Endothelial cell of umbilical vein (primary cell): Measurements from ENCODE around the gene P2RX3. TPM values are rescaled to one million over a fixed set of nuclear protein-coding genes. Genes with fewer than 3 reads are reported as not detected.

Experiments
- BruUV-seq: library from RNA; stranded (reverse); fragments of 400-500 nt; replicated peaks from 2 replicates; lab custom pipeline; 2021; lab: Mats Ljungman, UMichigan
- CTCF ChIA-PET: fragments of 300-600, 350-600 bp; sonication (Branson Sonifier 250); formaldehyde crosslinking; loops from one replicate; lab custom pipeline; 2021; ENCODE audit warnings: antibody characterized with exemption, inconsistent platforms; lab: Charles Lee
- POLR2A ChIA-PET: fragments of 300-600, 350-600 bp; sonication (Branson Sonifier 250); formaldehyde crosslinking; loops from one replicate; lab custom pipeline; 2021; ENCODE audit warnings: antibody characterized with exemption, inconsistent platforms; lab: Charles Lee
- DNase-seq: peaks from one replicate; pipeline ENCODE4 v3.0.0-alpha.2; 2011; ENCODE audit warnings: low read depth, low spot score
- FAIRE-seq: peaks from 2 replicates; lab custom pipeline; 2011; peaks lifted over from hg19 to GRCh38; lab: Jason Lieb, UNC
- H2AFZ ChIP-seq: 2 replicates; pipeline ENCODE4 v1.6.0; 2012; ENCODE audit warnings: low read depth, low read length, control low read depth, inconsistent platforms
- H3K27ac ChIP-seq: 2 replicates; pipeline ENCODE4 v1.5.1; 2011; ENCODE audit warnings: low read depth, mild to moderate bottlenecking, control low read depth, low read length, moderate library complexity; ENCODE audit not compliant: insufficient read depth
- H3K27me3 ChIP-seq, 2 experiments: 2 replicates each; pipeline versions ENCODE4 v1.6.0 to v1.6.1; 2011; ENCODE audit warnings: low read length in 2 of 2, mixed read lengths in 1 of 2; ENCODE audit not compliant: control insufficient read depth in 2 of 2, insufficient read depth in 2 of 2
- H3K36me3 ChIP-seq, 2 experiments: 2 replicates in 1 of 2; 3 replicates in 1 of 2; pipeline ENCODE4 v1.5.1; 2011; ENCODE audit warnings: low read length in 2 of 2, mild to moderate bottlenecking in 1 of 2, moderate library complexity in 1 of 2; ENCODE audit not compliant: control insufficient read depth in 2 of 2, insufficient read depth in 2 of 2; ENCODE audit errors: extremely low read depth in 1 of 2
- H3K4me1 ChIP-seq: 3 replicates; pipeline ENCODE4 v1.5.1; 2011; ENCODE audit warnings: mild to moderate bottlenecking, low read length; ENCODE audit not compliant: control insufficient read depth, insufficient read depth; ENCODE audit errors: extremely low read depth
- H3K4me2 ChIP-seq: 2 replicates; pipeline ENCODE4 v1.6.1; 2011; ENCODE audit warnings: low read length, control low read depth, mixed read lengths; ENCODE audit not compliant: insufficient read depth
- H3K4me3 ChIP-seq, 3 experiments: fragments of 200-600 bp in 1 of 3; sonication (generic), shearing (Covaris generic) in 1 of 3; replicated peaks in 1 of 3; 2 replicates each; pipeline ENCODE4 v1.5.1; 2011 to 2016; ENCODE audit warnings: control low read depth in 3 of 3, low read length in 3 of 3, mild to moderate bottlenecking in 2 of 3, inconsistent platforms in 1 of 3, low read depth in 1 of 3, moderate library complexity in 1 of 3; ENCODE audit not compliant: insufficient read depth in 1 of 3
- H3K79me2 ChIP-seq: 2 replicates; pipeline ENCODE4 v1.6.0; 2012; ENCODE audit warnings: low read length, inconsistent platforms; ENCODE audit not compliant: control insufficient read depth, insufficient read depth
- H3K9ac ChIP-seq: replicated peaks from 2 replicates; pipeline ENCODE3; 2011; ENCODE audit warnings: low read length, control low read depth; ENCODE audit not compliant: insufficient read depth; ENCODE audit errors: extremely low read depth
- H3K9me1 ChIP-seq: replicated peaks from 3 replicates; pipeline ENCODE4 v1.6.0; 2011; ENCODE audit warnings: mild to moderate bottlenecking, low read length; ENCODE audit not compliant: control insufficient read depth, insufficient read depth; ENCODE audit errors: extremely low read depth
- H3K9me3 ChIP-seq: replicated peaks from 2 replicates; pipeline ENCODE4 v1.5.1; 2012; ENCODE audit warnings: low read length, inconsistent platforms; ENCODE audit not compliant: control insufficient read depth, insufficient read depth
- H4K20me1 ChIP-seq: replicated peaks from 2 replicates; pipeline ENCODE3; 2011; ENCODE audit warnings: mild to moderate bottlenecking, low read length; ENCODE audit not compliant: control insufficient read depth, insufficient read depth; ENCODE audit errors: extremely low read depth
- CTCF ChIP-seq, 2 donors: IDR thresholded peaks; 1 replicate in 1 of 2; 2 replicates in 1 of 2; pipeline ENCODE4 v1.5.1; 2011; ENCODE audit warnings: low read length in 2 of 2, mild to moderate bottlenecking in 2 of 2, moderate library complexity in 2 of 2, control low read depth in 1 of 2, inconsistent platforms in 1 of 2, low read depth in 1 of 2; ENCODE audit not compliant: insufficient read depth in 1 of 2; ENCODE audit errors: extremely low read depth in 1 of 2
- EZH2 ChIP-seq: IDR thresholded peaks from 2 replicates; pipeline ENCODE4 v1.6.1; 2012; ENCODE audit warnings: borderline replicate concordance, low read depth, mild to moderate bottlenecking, moderate library complexity, low read length, inconsistent platforms; ENCODE audit not compliant: severe bottlenecking
- FOS ChIP-seq: IDR thresholded peaks from 2 replicates; pipeline ENCODE4 v1.6.1; 2011; ENCODE audit warnings: mild to moderate bottlenecking, low read length, moderate library complexity, borderline replicate concordance; ENCODE audit not compliant: insufficient read depth
- GATA2 ChIP-seq: IDR thresholded peaks from 2 replicates; pipeline ENCODE4 v1.7.0; 2011; ENCODE audit warnings: low read depth, mild to moderate bottlenecking, moderate library complexity, mixed read lengths, low read length; ENCODE audit not compliant: insufficient read length, insufficient read depth
- JUN ChIP-seq: IDR thresholded peaks from 2 replicates; pipeline ENCODE4 v1.6.1; 2011; ENCODE audit warnings: borderline replicate concordance, low read depth; ENCODE audit not compliant: insufficient read length, insufficient read depth
- MAX ChIP-seq: IDR thresholded peaks from 2 replicates; pipeline ENCODE4 v1.6.1; 2011; ENCODE audit not compliant: insufficient read depth, insufficient read length
- MYC ChIP-seq: IDR thresholded peaks from one replicate; pipeline ENCODE4 v1.6.1; 2011; ENCODE audit warnings: mild to moderate bottlenecking, low read depth, low read length
- POLR2A ChIP-seq: IDR thresholded peaks from 2 replicates; pipeline ENCODE4 v1.6.1; 2012; ENCODE audit warnings: low read depth, mild to moderate bottlenecking, control low read depth, low read length
- POLR2AphosphoS5 ChIP-seq: IDR thresholded peaks from 2 replicates; pipeline ENCODE4 v1.6.1; 2012; ENCODE audit warnings: low read depth, mild to moderate bottlenecking, control low read depth, low read length, moderate library complexity; ENCODE audit not compliant: insufficient read depth
- dilution Hi-C: fragments of 300-500 bp; cut with MboI; formaldehyde crosslinking; loops from one replicate; pipeline ENCODE4 v1.15.0; 2019; ENCODE audit warnings: low sequenced_read_pairs; ENCODE audit not compliant: extremely low pct_ligation_motif_present
- intact Hi-C: fragments of 100-400 bp; cut with micrococcal nuclease; formaldehyde crosslinking; loops from one replicate; pipeline ENCODE4 v1.10.0; 2022
- polyA plus RNA-seq, 4 experiments: library from polyadenylated mRNA; depleted of rRNA in 3 of 4; stranded (reverse) in 3 of 4; unstranded in 1 of 4; fragments of >200 nt; gene quantifications; 2 replicates each; pipeline versions ENCODE4 v1.2.1 to v1.2.3, GENCODE V29; 2011 to 2012; ENCODE audit warnings: missing spikeins in 1 of 4
- total RNA-seq: library from RNA; stranded (reverse); gene quantifications from 2 replicates; pipeline ENCODE4 v1.2.3, GENCODE V29; 2021

P2RX3 gene
- total and polyA plus RNA-seq, 2 donors (not counting 3 experiments of a cell fraction or from before 2014, with no cell fraction given) = not detected

- no peak for FAIRE-seq
- no peak overlapping the region for H3K4me2 ChIP-seq
- no peak overlapping the region for H3K9ac ChIP-seq
- intact Hi-C loops (no loop called here), dilution Hi-C loops (no loop called here)
- BruUV-seq = no TSS peak
- no peaks in the 10 kb centered on the region for H3K79me2 ChIP-seq
- no peak overlapping the region for H3K4me3 ChIP-seq
- no peaks in the 10 kb centered on the region for H4K20me1 ChIP-seq
- DNase-seq = no peak
- H3K27me3 ChIP-seq = peaks cover 0 to 5% of the 10 kb centered on the region in 2 experiments
- POLR2A ChIA-PET = no interaction called here
- no peaks in the 10 kb centered on the region for H3K9me3 ChIP-seq
- no peak overlapping the region for H3K27ac ChIP-seq
- no peaks in the 10 kb centered on the region for H3K36me3 ChIP-seq
- no peaks in the 10 kb centered on the region for H3K4me1 ChIP-seq
- CTCF ChIA-PET = interaction anchor here (0.8 to 2.7 kb wide), 11 partner anchors 8 to 133 kb away, joined by 3 to 13 read pairs (median 4); partner anchors contain the start of gene RTN4RL2
- TF ChIP-seq MAX = no peak
- TF ChIP-seq GATA2 = no peak
- no peak for TF ChIP-seq MYC
- TF ChIP-seq POLR2AphosphoS5 = no peak
- TF ChIP-seq FOS = no peak
- no peak for TF ChIP-seq CTCF (IDR thresholded peaks at IDR 0.05; ENCODE audit: extremely low read depth in 1 of 2, insufficient read depth in 1 of 2, low read depth in 1 of 2, low read length in 2 of 2)
- TF ChIP-seq POLR2A = no peak
- TF ChIP-seq JUN = no peak
- no peak for TF ChIP-seq EZH2
- H3K9me1 ChIP-seq = no peaks in the 10 kb centered on the region
- H2AFZ ChIP-seq = no peak overlapping the region
These were observed 21.9 kb downstream of the P2RX3 start for GRCh38 chr11:57359896-57360690.
